Activated naive CD4-positive, alpha-beta T cell treated with anti-CD3 and anti-CD28 coated beads for 36 hours (primary cell): ENCODE measurements around the gene FOXG1. TPM values are rescaled to one million over a fixed set of nuclear protein-coding genes. Genes with fewer than 3 reads are reported as not detected.

Experiments
- CTCF ChIA-PET: fragments of 350-600 bp; sonication (Branson Sonifier 250); formaldehyde crosslinking; loops from one replicate; lab custom pipeline; 2021; ENCODE audit warnings: antibody characterized with exemption; lab: Charles Lee
- DNase-seq: peaks from one replicate; pipeline ENCODE4 v3.0.0-alpha.2; 2020
- H3K27ac Mint-ChIP-seq: one replicate; pipeline ENCODE4 v1.8.0; 2021; ENCODE audit warnings: mild to moderate bottlenecking, mixed read lengths
- H3K27me3 Mint-ChIP-seq: one replicate; pipeline ENCODE4 v1.8.0; 2021; ENCODE audit warnings: low read depth, mixed read lengths
- H3K36me3 Mint-ChIP-seq: one replicate; pipeline ENCODE4 v1.8.0; 2021; ENCODE audit warnings: low read depth, mixed read lengths
- H3K4me1 Mint-ChIP-seq: one replicate; pipeline ENCODE4 v1.8.0; 2021; ENCODE audit warnings: low read depth, mixed read lengths
- H3K4me3 Mint-ChIP-seq: one replicate; pipeline ENCODE4 v1.8.0; 2021; ENCODE audit warnings: mild to moderate bottlenecking, moderate library complexity, mixed read lengths
- H3K9me3 Mint-ChIP-seq: one replicate; pipeline ENCODE4 v1.8.0; 2021; ENCODE audit warnings: mixed read lengths
- intact Hi-C: fragments of 100-400 bp; cut with micrococcal nuclease; formaldehyde crosslinking; loops from one replicate; pipeline ENCODE4 v1.15.1; 2023
- total RNA-seq, 2 experiments: library from RNA; stranded (reverse); gene quantifications; one replicate each; pipeline ENCODE4 v1.2.3, GENCODE V29; 2021

Gene FOXG1
- total RNA-seq, 2 experiments from 2014 or later: not detected

DNA sequence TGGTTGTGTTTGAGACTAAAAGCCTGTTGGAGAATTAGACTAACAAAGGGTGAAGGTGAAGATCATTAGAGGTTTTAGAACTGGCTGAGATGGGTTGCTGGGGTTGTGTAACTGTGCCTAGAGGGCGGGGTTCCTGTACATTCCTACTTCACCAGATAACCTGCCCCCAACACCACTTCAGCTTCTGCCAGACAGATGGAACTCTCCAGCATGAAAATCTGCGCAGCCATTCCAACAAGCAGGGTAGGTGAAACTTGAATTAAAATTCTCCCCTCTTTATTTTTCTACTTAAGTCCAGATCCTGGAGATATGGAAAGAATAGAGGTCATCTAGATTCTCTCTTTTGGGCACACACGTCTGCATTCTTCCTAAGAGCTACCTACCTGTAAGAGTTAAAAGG, 6.0 kb downstream of the FOXG1 start:
- intact Hi-C loops: no loop called here
- CTCF ChIA-PET: no interaction called here
- Mint-ChIP-seq H3K9me3 (peaks cover 6% of the 10 kb centered on the region), H3K27me3 (peaks cover 76% of the 10 kb centered on the region), H3K4me1 (peaks cover 12% of the 10 kb centered on the region), H3K36me3 (peaks cover 12% of the 10 kb centered on the region), H3K27ac (no peak overlapping the region), H3K4me3 (no peak overlapping the region)
- no peak for DNase-seq

DNA sequence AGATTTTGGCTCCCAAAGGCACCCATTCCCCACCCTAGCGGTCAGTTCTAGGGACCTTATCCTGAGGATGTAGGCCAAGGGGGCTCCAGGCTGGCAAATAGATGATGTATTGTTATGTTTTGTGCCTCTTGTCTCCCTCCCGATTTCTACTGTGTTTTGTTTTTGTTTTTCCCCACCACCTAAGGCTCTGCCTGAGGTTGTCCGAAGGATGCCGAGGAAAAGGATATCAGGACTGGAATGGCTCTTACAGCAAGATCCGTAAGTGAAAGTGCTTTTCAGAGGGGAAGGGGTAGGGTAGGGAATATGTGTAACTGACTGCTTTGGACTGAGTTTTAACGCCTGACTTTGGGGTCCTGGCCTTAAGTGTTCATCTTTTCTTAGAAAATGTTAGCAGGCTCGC, 6.6 kb downstream of the FOXG1 start:
- Mint-ChIP-seq H3K36me3 (peaks cover 8% of the 10 kb centered on the region), H3K9me3 (peaks cover 6% of the 10 kb centered on the region), H3K27me3 (peaks cover 76% of the 10 kb centered on the region), H3K4me3 (no peak overlapping the region), H3K4me1 (peaks cover 7% of the 10 kb centered on the region), H3K27ac (no peak overlapping the region)
- CTCF ChIA-PET: no interaction called here
- no peak for DNase-seq
- intact Hi-C loops: no loop called here

DNA sequence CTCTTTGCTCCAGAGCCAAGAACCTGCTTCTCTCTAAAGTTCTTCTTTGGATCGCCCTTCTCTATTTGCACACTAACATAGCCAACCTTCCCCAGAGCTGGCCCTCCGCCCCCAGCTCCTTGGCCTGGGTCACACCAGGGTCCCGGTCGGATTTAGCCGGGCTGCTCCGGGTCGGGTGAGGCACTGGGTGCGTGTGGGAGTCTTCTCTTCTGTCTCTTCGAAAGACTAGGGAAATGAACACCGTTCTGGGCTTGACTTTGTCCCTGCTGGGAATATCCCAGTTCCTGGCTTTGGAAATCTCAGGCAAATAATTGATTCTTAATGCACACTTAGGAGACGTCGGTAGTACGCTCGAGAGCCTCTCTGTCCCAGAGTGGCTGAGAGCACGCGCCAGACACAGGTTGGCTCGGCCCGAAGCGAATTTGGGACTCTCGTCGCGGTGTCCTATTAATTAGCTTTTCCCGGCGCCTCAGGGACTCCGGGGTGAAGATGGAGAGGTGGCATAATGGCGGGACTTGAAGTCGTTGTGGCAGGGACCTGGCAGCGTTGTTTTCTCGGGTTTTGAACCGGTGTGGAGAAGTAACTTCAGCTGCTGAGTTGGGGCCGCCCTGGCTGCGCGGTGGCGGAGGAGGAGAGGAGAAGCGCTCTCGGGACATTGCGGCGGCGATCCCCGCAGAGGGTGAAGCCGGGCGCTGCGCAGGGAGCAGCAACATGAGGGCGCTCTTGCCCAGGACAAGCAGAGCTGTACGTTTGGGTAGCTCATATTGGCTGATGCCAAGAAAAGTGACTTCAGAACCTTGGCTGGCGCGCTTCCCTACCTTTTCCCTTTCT, 7.5 kb downstream of the FOXG1 start:
- intact Hi-C loops: loop anchor here (2.0 kb wide), 1 partner anchor 17 kb away; no protein-coding TSS in a partner anchor
- no peak for DNase-seq
- Mint-ChIP-seq H3K4me1 (peaks cover 4% of the 10 kb centered on the region), H3K9me3 (peaks cover 6% of the 10 kb centered on the region), H3K27me3 (peaks cover 70% of the 10 kb centered on the region), H3K4me3 (no peak overlapping the region), H3K36me3 (peaks cover 6% of the 10 kb centered on the region), H3K27ac (no peak overlapping the region)
- CTCF ChIA-PET: interaction anchor here (0.6 kb wide), 1 partner anchor 1659 kb away, joined by 3 read pairs; no protein-coding TSS in a partner anchor

DNA sequence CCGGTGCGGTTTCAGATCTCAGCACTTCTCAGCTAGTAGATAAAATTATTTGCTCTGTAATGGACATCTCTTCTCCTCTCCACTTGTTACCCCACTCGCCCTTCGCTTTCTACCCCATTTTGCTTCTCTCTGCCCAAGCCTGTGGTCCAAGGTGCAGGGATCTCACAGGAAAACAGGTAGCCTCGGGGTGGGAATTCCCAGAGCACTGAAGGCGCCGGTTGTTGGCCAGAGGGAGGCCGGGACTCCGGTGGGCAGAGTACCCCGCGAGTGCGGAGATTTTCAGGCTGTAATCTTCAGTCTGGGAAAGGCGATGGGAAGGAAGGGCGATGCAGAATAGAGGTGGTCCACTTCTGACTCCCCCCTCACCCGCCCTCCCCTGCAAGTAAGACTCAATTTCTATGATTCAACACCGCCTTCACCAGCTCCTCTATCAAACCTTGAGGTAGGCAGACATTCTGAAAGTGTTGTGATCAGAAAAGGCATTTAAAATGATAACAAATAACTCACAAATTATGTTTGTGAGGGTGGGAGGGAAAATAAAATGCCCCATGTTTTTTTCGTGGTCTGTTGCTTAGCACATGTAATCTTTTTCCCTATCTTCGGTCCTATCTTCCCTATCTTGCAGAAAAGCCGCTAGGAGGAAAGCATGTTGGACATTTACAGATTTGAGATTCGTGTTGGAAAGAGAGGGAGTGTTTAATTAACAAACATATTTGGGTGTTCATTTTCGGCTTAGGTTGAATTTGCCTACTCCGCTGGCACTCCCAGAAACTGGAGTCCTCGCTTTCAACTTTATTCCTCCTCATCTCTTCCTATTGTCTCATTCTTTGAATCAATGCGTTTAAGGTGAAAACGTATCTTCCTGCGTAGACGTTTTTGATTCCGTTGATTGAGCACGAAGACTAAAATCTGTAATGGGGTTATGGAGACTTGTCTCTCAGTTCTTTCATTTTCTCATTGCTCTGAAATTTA, 8.5 kb downstream of the FOXG1 start:
- intact Hi-C loops: loop anchor here (2.0 kb wide), 1 partner anchor 18 kb away; no protein-coding TSS in a partner anchor
- Mint-ChIP-seq H3K4me1 (peaks cover 4% of the 10 kb centered on the region), H3K27me3 (peaks cover 73% of the 10 kb centered on the region), H3K27ac (no peak overlapping the region), H3K9me3 (peaks cover 6% of the 10 kb centered on the region), H3K4me3 (no peak overlapping the region), H3K36me3 (peaks cover 6% of the 10 kb centered on the region)
- CTCF ChIA-PET: no interaction called here
- no peak for DNase-seq

DNA sequence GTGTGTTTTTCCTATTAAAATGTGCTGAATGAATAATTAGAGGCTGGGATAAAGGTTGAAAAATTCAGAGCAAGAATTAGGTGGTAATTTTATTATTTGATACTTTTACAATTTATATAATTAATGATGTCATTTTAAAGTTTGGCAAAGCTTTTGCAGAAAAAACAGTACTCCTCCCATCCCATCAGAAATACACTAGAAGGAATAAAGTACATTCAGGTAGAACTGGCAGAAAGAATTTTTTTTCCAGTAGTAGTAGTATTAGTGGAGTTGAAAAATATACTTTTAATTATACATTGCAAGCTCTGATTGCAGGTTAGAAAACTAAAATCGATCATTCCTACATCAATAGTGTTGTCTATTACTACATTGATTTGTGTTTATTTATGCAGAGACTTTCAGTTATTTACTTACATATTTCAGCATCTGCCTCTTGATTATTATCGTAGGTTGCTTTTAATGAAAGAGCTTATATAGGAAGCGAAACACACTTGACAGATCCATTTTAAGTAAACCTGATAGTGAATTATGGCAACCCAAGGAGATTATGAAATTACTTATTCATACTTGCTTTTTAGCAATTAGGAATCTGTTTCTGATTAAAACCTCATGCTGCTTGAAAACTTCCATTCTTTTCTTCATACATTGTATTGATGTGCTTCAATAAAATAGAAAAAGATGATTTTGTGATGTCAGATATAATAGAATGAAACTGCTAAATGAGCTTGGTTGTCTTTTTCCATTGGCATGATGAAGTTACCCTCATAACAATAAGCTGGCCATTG, 10.1 kb downstream of the FOXG1 start:
- Mint-ChIP-seq H3K27ac (no peak overlapping the region), H3K27me3 (peaks cover 73% of the 10 kb centered on the region), H3K36me3 (peaks cover 6% of the 10 kb centered on the region), H3K9me3 (peaks cover 6% of the 10 kb centered on the region), H3K4me1 (peaks cover 4% of the 10 kb centered on the region), H3K4me3 (no peak overlapping the region)
- no peak for DNase-seq
- CTCF ChIA-PET: no interaction called here
- intact Hi-C loops: no loop called here

DNA sequence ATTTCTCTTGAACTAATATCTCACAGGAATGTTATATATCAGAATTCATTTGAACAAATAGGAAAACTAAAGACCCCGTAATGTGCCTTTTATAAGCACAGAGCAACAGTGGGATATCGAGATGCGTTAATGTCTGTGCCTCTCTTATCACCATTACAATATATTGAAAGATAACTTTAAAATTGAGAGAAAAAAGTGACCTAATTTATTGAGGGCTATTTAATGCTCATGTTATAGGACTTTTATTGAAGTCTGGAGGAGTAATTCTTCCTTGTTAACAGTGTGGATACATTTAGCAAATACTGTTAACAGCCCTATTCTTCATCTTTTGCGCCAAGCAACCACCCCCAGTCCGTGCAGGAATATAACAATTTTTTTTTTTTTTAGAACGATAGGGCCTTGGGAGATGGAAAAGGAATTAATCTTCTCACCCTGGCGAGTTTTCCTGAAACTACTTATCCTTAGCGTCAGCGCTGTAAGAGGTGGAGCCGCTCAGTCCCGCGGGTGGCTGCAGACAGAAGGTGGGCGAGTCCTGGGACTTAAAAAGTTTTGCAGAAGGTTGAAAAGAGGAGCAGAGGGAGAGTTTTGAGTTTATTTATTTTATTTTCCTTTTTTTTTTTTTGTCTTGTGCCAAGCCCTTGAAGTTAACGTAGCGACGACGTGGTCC, 11.0 kb downstream of the FOXG1 start:
- CTCF ChIA-PET: no interaction called here
- intact Hi-C loops: no loop called here
- no peak for DNase-seq
- no peak overlapping the region for H3K4me3 Mint-ChIP-seq
- peaks cover 6% of the 10 kb centered on the region for H3K9me3 Mint-ChIP-seq
- H3K36me3 Mint-ChIP-seq: peaks cover 6% of the 10 kb centered on the region
- H3K27me3 Mint-ChIP-seq: peaks cover 75% of the 10 kb centered on the region
- no peak overlapping the region for H3K27ac Mint-ChIP-seq
- peaks cover 4% of the 10 kb centered on the region for H3K4me1 Mint-ChIP-seq

DNA sequence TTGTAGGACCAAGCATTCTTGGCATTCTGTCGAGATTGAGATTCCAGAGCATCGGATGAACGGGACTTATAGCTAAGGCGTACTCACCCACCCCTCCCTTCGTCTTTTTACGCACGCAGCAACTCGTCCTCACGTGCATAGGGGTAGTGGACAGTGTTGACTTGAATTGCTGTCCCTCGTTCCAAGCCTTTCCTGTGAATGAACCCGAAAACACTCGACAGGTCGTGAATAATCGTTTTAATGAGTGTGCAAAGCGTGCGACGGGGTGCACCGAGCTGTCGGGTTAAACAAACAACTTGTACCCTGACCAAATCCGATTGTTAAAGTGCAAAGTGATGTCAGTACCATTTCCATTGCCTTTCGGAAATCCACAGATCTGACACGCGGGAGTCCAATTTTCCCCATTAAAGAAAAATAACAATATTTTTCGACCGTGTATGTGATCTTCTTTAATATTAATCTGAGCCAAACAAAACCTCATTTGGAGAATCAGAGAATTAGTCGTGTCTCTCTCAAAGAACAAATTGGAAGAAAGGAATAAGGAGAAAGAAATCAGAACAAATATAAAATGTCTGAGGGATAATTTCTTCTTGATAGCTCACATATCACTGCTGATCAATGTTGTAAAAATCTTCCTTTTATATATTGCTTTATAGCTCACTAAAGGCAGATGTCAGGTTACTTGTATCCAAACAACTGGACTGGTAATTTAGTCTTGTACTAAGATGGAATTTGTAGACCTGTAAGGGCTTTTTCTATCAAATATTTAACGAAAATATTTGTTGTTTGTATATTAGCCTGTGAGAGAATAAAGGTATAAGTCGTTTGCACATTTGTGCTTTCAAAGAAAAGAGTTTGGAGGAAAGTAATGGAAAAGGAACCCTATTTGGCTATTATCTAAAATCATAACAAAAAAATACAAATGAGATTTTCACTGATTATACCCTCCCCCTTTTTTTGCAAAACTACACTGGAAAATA, 11.8 kb downstream of the FOXG1 start:
- Mint-ChIP-seq H3K27me3 (peaks cover 71% of the 10 kb centered on the region), H3K4me1 (peaks cover under 1% of the 10 kb centered on the region), H3K4me3 (no peak overlapping the region), H3K27ac (no peak overlapping the region), H3K36me3 (peaks cover 3% of the 10 kb centered on the region), H3K9me3 (peaks cover 3% of the 10 kb centered on the region)
- CTCF ChIA-PET: no interaction called here
- intact Hi-C loops: no loop called here
- DNase-seq: no peak

DNA sequence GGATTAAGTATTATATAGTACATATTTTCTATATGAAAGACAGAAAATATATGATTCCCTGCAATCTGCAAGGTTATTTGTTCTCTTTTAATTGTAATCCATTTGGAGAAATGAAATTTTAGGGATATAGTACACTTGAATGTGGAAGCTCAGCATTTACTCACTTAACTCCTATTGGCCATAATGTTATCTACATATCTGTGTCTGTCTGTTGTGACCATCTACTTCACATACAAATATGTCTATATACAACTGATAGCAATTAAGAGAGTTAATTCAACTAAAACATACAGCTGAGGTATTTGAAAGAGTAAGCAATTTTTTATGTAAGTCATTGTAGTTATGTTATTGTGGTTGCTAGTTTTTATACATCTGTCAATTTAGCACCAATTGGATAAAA, 12.9 kb downstream of the FOXG1 start:
- Mint-ChIP-seq H3K4me1 (peaks cover 2% of the 10 kb centered on the region), H3K4me3 (no peak overlapping the region), H3K36me3 (peaks cover 2% of the 10 kb centered on the region), H3K27ac (no peak overlapping the region), H3K9me3 (peaks cover 4% of the 10 kb centered on the region), H3K27me3 (peaks cover 71% of the 10 kb centered on the region)
- CTCF ChIA-PET: no interaction called here
- intact Hi-C loops: no loop called here
- no peak for DNase-seq

DNA sequence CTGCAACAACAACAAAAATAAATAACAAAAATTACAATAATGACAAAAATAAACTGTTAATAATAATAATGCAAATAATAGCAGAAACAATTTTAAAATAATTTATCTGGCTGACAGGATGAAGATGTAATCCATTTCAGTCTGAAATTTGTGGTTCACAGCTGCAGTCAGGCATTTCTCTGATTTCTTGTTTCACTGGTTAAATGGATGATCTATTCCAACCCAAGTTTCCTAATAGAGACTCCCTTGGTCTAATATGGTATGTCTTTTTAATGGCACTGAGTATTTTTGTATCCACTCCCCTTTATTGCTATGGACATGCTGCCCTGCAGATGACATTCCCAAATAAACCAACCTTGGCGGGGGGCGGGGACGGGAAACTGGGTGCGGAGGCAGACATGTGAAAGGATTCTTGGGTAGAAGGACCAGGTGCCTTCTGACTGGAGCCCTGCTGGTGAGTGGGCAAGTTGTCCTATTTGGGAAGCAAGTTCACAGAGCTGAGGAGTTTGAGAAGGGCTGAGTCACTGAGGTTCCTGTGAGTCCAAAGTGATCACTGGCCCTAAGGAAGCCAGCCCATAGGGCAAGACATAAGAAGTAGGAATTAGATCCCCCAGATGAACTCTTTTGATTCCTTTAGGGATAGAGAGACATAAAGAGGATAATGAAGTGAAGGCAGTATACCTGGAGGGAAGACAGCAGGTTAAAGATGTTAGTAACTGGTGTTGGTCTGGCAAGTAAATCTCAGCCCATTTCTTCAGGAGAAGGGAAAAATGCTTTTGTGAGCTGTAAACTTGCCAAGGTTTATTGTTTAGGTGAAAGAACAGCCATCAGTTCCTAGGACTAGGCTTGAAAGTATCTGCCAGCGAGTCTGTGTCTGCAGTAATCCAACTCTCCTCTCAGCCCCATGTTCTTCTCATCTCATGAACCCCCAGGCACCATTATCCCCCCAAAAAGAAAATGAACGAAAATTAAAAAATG, 14.5 kb downstream of the FOXG1 start:
- no peak overlapping the region for H3K27ac Mint-ChIP-seq
- peaks cover 5% of the 10 kb centered on the region for H3K9me3 Mint-ChIP-seq
- H3K4me1 Mint-ChIP-seq: peaks cover 9% of the 10 kb centered on the region
- no peak overlapping the region for H3K4me3 Mint-ChIP-seq
- no peak for DNase-seq
- intact Hi-C loops: no loop called here
- peaks cover 64% of the 10 kb centered on the region for H3K27me3 Mint-ChIP-seq
- H3K36me3 Mint-ChIP-seq: peaks cover 7% of the 10 kb centered on the region
- CTCF ChIA-PET: interaction anchor here (1.0 kb wide), 1 partner anchor 17 kb away, joined by 3 read pairs; no protein-coding TSS in a partner anchor

DNA sequence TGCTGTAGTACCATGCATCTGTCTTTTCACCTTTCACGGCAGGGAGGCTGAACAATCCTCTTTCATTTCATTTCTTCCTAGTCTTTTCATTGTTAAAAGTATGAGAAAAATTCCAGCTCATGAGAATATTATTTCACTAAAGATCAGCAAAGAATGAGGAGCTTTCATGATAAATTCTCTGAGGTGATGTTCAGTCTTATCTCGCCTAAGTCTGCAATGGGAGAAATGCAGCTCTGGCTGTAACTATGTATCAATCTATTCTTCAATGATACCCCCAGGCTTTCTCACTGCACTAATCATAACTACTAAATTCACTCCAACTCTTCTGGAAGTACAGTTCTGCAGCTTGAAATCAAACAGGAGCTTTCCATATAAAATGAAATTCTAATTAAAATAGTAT, 15.7 kb downstream of the FOXG1 start:
- DNase-seq: no peak
- H3K4me3 Mint-ChIP-seq: no peak overlapping the region
- no peak overlapping the region for H3K27ac Mint-ChIP-seq
- intact Hi-C loops: no loop called here
- H3K4me1 Mint-ChIP-seq: peaks cover 9% of the 10 kb centered on the region
- peaks cover 7% of the 10 kb centered on the region for H3K36me3 Mint-ChIP-seq
- H3K9me3 Mint-ChIP-seq: peaks cover 5% of the 10 kb centered on the region
- H3K27me3 Mint-ChIP-seq: peaks cover 63% of the 10 kb centered on the region
- CTCF ChIA-PET: interaction anchor here (1.0 kb wide), 1 partner anchor 16 kb away, joined by 3 read pairs; no protein-coding TSS in a partner anchor
